ENCODE data around the gene CHPT1.

Gene CHPT1

GRCh38 chr12:101777978-101778377 lies 80.5 kb downstream of the CHPT1 start:
- H3K36me3 ChIP-seq (ENCODE audit: insufficient read depth, low read length) = peaks cover 13% of the 10 kb centered on the region
- H3K4me1 ChIP-seq (ENCODE audit: insufficient read depth, low read length, poor library complexity, severe bottlenecking) = peaks cover 59% of the 10 kb centered on the region
- H3K9ac ChIP-seq (ENCODE audit: low read depth, low read length, poor library complexity, severe bottlenecking) = no peak overlapping the region
- no peak overlapping the region for H2AFZ ChIP-seq (ENCODE audit: low read length)
- H3K4me3 ChIP-seq (ENCODE audit: low read length, poor library complexity, severe bottlenecking) = no peak overlapping the region
- no peaks in the 10 kb centered on the region; the same call in 1 of the 2 replicates for H3F3A ChIP-seq (ENCODE audit: low read depth)
- no peaks in the 10 kb centered on the region for H3K27me3 ChIP-seq (ENCODE audit: insufficient read depth, low read length, poor library complexity, severe bottlenecking)
- 0 out of 2 replicates have a peak, but pooled peaks cover 4% of the 10 kb centered on the region for H3K79me2 ChIP-seq (ENCODE audit: insufficient read depth, low read length)
- H3K4me2 ChIP-seq (ENCODE audit: low read depth, low read length, poor library complexity, severe bottlenecking) = peak overlapping the region; percentile 2
- H3K9me3 ChIP-seq (ENCODE audit: insufficient read depth, low read depth, low read length) = no peaks in the 10 kb centered on the region
- H4K20me1 ChIP-seq (ENCODE audit: insufficient read depth, low read length, poor library complexity, severe bottlenecking) = no peaks in the 10 kb centered on the region
- TF ChIP-seq CTCF (conservative IDR thresholded peaks at IDR 0.05; ENCODE audit: low read length) (no peak), EZH2phosphoT487 (IDR thresholded peaks at IDR 0.05; ENCODE audit: borderline replicate concordance) (no peak)
- H3K9me2 ChIP-seq (replicated peaks; ENCODE audit: low read depth, low read length) = no peaks in the 10 kb centered on the region
